Measurements from ENCODE around the gene C4orf50. TPM values are rescaled to one million over a fixed set of nuclear protein-coding genes. Genes with fewer than 3 reads are reported as not detected.

The C4orf50 gene
- total and polyA plus RNA-seq, 2 of the 13 experiments (the other 11 are each of a cell fraction or from before 2014, with no cell fraction given) = not detected

DNA sequence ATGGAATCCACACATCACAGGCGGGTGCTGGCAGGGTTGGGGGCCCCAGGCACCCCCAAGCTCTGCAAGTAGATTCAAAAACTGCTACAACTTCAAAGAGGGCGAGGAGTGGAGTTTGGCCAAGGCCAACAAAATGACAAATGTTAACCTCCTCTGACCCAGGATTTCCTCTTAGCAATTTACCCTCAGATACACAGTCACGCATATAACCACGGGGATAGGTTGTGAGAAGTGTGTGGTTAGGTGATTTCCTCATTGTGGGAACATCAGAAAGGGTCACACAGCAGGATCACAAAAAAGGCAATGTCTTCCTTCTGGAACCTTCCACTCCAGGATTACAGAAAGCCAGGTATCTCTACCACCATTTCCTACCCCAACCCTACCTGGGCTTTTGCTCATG lies 62.4 kb downstream of the C4orf50 start:
- Histone ChIP-seq H3K9me3 (ENCODE audit: low read length) (no peaks in the 10 kb centered on the region), H3K27ac (ENCODE audit: extremely low read length, insufficient read depth, low read length) (no peak overlapping the region), H3K4me2 (ENCODE audit: low read depth, low read length) (no peak overlapping the region), H3K36me3 (replicated peaks in 1 of 2; ENCODE audit: control insufficient read depth in 1 of 2, insufficient read depth in 2 of 2, low read length in 2 of 2) (no peaks in the 10 kb centered on the region; a peak in 1 of 5 replicates), H3K4me1 (ENCODE audit: insufficient read depth, low read length) (0 out of 2 replicates have a peak, but pooled peaks cover 6% of the 10 kb centered on the region), H3K4me3 (replicated peaks in 1 of 3; ENCODE audit: insufficient read depth in 1 of 3, low read depth in 2 of 3, low read length in 3 of 3) (no peak overlapping the region), H4K20me1 (ENCODE audit: insufficient read depth, low read length) (no peaks in the 10 kb centered on the region), H2AFZ (ENCODE audit: low read length) (no peak overlapping the region), H3K27me3 (ENCODE audit: control insufficient read depth in 1 of 2, insufficient read depth in 2 of 2, low read length in 2 of 2) (peaks cover 10 to 83% of the 10 kb centered on the region in 2 experiments), H3K79me2 (ENCODE audit: insufficient read depth, low read length) (no peaks in the 10 kb centered on the region), H3K9ac (ENCODE audit: insufficient read depth, low read depth, low read length) (no peak overlapping the region)
- intact Hi-C loops (cut with micrococcal nuclease; ENCODE audit: unreplicated experiment) = no loop called here
- TF ChIP-seq CENPT (CRISPR knock-in tag; IDR thresholded peaks at IDR 0.05; ENCODE audit: low read depth) (no peak), FOXJ3 (CRISPR knock-in tag; IDR thresholded peaks at IDR 0.05; ENCODE audit: borderline replicate concordance) (no peak), DNMT3B (CRISPR knock-in tag; conservative IDR thresholded peaks at IDR 0.05) (no peak), ZFP36 (IDR thresholded peaks at IDR 0.05; ENCODE audit: borderline replicate concordance, low read depth, low read length, partially characterized antibody) (no peak), ZNF878 (CRISPR knock-in tag; IDR thresholded peaks at IDR 0.05) (no peak), ZNF382 (CRISPR knock-in tag; IDR thresholded peaks at IDR 0.05; ENCODE audit: borderline replicate concordance) (no peak), FLYWCH1 (CRISPR knock-in tag; IDR thresholded peaks at IDR 0.05) (no peak), MED1 (CRISPR knock-in tag; IDR thresholded peaks at IDR 0.05) (no peak), ZFP36L2 (CRISPR knock-in tag; IDR thresholded peaks at IDR 0.05) (no peak), RELA (CRISPR knock-in tag; IDR thresholded peaks at IDR 0.05) (no peak), ZNF564 (CRISPR knock-in tag; IDR thresholded peaks at IDR 0.05) (no peak), ELF4 (CRISPR knock-in tag; IDR thresholded peaks at IDR 0.05; ENCODE audit: borderline replicate concordance) (no peak), U2AF1 (optimal IDR thresholded peaks at IDR 0.05; ENCODE audit: low read depth, low read length) (no peak), PAF1 (CRISPR knock-in tag; IDR thresholded peaks at IDR 0.05) (no peak), NPAS2 (CRISPR knock-in tag; IDR thresholded peaks at IDR 0.05; ENCODE audit: borderline replicate concordance) (no peak), NR0B2 (CRISPR knock-in tag; IDR thresholded peaks at IDR 0.05) (no peak), NKX3-1 (CRISPR knock-in tag; IDR thresholded peaks at IDR 0.05) (no peak), ZSCAN22 (CRISPR knock-in tag; IDR thresholded peaks at IDR 0.05) (no peak), ZNF24 (IDR thresholded peaks at IDR 0.05) (no peak)
- CTCF ChIA-PET (ENCODE audit: low intra/inter-chr PET ratio, low total read pairs) = no interaction called here
- POLR2A ChIA-PET = no interaction called here
- 11% methylated on average over 4 of the region's 4 CpGs for WGBS (ENCODE audit: low lambda C conversion rate)
- FAIRE-seq (no peak), ATAC-seq (no peak), DNase-seq (ENCODE audit: low spot score) (no peak)
- in situ Hi-C loops (cut with HindIII; ENCODE audit: extremely low pct_ligation_motif_present, low pct_unique_long_range_greater_than_20kb) = no loop called here
- BruUV-seq (replicated peaks) = no TSS peak

All from HepG2 (cell line).